GM19324 (cell line): ENCODE data around the gene POU2F1.

Experiments
- ATAC-seq: cut with Tn5 transposase; IDR thresholded peaks from one replicate; pipeline ENCODE4 v1.9.1; 2021; ENCODE audit warnings: mild to moderate bottlenecking, moderate library complexity; ENCODE audit not compliant: unreplicated experiment, low FRiP score

Gene POU2F1

DNA sequence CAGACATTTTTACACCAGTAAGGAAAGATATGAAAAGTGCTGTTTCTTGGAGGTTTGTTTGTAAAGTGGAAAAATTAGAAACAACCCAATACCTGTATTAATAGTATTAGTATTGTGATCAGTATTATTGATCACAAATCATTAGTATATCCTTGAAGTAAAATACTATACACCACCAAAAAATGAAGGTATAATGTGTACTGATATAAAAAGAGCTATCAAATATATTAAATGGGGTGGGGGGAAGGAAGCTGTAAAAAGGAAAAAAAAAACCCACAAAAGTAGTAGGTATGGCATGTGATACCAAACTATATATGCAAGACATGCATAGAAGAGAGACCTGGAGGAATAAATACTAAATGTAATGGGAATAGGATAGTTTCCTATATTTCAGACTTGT is 46.3 kb downstream of the POU2F1 start:
- ATAC-seq, result no peak

DNA sequence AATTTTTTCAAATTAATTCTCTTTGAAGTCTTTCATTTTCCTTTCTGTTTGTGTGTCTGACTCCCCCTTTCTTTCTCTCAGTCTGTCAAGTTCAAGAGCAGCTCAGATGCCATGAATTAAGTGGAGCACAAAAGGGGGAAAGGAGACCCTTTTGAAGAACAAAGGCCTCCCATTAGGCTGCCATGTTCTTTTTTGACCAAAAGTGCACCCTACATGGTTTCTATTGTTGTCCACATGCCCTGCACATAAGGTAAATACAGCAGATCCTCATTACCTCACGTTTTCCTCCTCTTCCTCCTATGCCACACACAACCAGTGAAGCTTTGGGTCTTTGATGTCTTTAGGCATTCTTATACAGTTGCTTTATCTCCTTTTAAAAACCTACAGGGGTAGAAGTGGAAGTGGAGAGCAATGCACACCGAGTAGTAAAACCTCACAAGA is 47.7 kb downstream of the POU2F1 start:
- no peak for ATAC-seq

DNA sequence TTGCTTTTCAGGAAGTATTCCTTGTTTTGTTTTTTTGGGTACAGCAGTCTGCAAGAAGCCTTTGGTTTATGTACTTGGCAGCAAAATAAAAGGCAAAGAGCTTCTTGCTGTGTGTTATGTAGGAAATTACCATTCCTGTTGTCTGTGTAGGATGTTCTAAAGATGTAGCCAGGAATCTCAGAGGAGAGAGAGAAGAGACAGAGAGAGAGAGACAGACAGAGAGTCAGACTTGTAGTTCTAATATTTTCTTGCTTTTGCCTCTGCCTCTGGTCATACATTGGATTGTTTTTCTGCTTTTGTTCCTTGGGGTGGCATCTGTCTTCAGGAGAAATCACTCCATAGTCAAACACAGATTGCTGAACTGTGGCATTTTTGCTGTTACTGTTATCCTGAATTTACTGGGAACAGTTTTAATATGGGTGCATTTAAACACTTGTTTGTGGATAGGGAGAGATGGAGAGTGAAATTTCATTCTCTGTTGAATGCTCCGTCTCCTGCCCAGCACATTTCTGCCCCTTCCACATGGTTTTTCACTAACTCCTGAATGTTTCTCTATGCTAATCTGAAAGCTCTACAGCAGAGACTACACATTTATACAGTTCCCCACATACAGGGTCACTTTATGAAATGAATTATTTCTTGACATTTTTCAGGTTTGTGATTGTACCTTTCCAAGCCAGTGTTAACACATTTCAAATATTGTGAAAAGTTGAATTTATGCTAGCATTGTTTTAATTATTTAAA is 49.8 kb downstream of the POU2F1 start:
- no peak for ATAC-seq

- ATAC-seq, result no peak
These were observed 51.8 kb downstream of the POU2F1 start for GRCh38 chr1:167272369-167272957.

GRCh38 chr1:167273027-167273800 is 52.5 kb downstream of the POU2F1 start:
- ATAC-seq, result no peak

DNA sequence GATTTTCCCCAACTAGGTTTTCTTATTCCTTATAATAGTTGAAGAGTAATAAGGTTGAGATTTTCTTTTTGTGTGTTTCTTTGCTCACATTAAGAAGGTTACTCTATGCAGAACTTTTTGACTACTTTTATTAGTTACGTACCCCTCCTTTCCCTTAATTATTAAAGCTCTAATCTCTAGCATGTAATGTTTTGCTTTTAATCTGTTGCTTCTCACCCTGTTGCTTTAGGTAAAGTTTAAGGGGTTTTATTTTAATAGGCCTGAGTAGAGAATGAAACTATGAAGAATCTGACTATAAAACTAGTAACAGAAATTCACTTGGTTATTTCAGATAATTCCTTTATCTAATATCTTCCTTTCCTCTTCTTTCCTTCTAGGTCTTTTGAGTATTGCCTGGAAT is 53.4 kb downstream of the POU2F1 start:
- ATAC-seq, result no peak

DNA sequence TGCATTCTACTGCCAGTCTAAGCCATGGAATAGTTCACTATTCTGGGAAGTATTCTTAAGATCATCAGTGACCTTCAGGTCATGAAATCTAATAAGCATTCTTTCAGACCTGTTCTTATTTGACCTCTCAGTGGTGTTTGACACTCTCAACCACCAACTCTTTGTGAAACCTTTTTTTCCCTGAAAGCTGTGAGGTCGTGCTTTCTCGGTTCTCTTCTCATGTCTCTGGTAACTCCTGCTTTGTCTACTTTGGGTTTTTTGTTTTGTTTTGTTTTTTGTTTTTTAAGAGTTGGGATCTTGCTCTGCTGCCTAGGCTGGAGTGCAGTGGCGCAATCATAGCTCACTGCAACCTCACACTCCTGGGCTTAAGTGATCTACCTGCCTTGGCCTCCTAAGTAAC is 56.3 kb downstream of the POU2F1 start:
- ATAC-seq, result peak; percentile 92

DNA sequence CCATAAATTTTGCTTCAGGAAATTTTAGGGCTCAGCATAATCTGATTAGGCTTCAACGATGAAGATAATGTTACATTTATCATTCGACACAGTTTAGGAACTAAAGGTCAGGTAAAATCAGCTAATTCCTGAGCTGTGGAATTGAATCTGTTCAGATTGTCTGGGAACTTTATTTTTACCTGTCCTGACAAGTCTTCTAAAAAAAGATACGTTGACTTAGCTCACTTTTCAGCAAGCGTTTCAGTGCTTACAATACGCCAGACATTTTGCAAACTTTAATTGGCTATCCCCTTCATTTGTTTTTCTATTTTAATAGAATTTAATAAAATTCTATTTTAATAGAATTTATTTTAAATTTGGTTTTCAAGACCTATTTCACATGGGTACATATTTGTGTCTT is 57.8 kb downstream of the POU2F1 start:
- ATAC-seq, result no peak

GRCh38 chr1:167280912-167281311 is 60.2 kb downstream of the POU2F1 start:
- ATAC-seq, result no peak

DNA sequence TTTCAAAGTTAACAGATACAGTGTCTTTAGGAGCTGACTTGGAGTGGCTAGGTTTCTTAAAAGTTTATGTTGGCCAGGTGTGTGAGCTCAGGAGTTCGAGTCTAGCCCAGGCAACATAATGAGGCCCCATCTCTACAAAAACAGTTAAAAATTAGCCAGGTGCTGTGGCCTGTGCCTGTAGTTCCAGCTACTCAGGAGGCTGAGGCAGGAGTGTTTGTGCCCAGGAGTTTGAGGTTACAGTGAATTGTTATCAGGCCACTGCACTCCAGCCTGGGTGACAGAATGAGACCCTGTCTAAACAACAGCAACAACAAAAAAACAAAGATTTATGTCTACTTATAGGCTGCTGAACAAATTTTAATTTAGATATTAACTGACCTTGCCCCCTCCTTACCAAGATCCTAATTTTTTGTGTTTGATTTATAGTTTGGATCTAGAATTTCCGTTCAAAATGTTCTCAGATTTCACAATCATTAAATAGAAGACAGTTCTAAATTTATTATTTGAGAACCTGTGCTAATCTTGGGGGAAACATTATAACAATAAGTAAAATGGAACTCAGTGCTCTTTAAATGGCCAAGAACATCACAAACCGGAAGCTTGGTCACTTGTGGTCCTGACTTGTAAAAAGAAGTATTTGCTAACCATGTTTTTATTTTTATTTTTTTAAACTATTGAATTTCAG is 67.8 kb downstream of the POU2F1 start:
- ATAC-seq, result no peak

DNA sequence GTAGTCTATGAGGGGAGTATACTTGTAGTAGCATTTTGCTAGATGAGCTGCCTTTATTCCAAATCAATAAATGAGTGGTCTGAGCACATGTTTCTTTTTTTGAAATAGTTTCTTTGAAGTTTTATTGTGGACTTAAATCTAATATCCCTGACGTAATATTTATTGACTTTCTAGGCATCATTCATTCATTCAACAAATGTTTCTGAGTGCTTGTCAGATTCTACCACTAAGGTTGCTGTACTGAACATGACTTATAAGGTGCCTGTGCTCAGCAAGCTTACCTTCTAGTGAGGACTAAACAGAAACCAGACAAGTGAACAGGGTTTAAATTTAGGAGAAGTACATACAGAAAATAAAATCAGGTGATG is 68.4 kb downstream of the POU2F1 start:
- ATAC-seq, result no peak

DNA sequence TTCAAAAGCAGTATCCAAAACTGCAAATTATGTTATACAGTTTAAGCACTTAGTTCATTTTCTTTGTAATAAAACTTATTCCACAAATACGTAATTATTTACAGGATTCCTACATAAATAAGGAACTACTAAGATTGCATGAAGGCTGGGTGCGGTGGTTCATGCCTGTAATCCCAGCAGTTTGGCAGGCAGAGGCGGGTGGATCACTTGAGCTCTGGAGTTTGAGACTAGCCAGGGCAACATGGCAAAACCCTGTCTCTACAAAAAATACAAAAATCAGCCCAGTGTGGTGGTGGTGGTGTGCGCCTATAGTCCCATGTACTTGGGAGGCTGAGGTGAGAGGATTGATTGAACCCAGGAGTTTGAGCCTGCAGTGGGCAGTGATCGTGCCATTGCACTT is 69.3 kb downstream of the POU2F1 start:
- no peak for ATAC-seq

DNA sequence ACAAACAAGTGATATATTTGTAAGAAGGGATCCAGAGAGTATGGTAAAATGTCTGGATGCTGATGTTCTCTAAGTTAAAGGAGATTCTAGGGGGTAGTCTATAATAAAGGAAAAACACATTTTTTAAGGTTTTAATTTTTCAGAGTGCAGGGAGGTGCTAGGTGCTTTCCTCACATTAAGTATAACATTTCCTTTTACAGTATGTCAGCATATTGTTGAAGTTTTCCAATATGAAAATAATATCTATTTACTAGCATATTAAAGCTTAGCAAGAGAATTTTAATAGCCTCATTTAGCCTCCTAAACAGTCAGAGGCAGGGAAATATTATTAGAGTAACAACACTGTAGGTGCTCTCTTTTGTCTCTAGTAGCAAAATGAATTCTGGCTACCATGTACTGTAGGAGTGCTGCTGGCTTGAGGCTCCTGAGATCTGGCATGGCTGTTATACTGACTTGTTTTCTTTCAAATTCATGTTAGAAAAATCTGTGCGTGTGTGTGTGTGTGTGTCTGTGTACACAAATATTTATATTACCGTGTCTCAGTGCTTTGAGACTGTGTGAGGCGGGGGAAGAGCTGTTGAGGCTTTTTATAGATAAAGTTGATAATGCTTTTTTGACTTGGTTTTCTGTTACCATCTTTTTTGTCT is 71.0 kb downstream of the POU2F1 start:
- ATAC-seq, result no peak

DNA sequence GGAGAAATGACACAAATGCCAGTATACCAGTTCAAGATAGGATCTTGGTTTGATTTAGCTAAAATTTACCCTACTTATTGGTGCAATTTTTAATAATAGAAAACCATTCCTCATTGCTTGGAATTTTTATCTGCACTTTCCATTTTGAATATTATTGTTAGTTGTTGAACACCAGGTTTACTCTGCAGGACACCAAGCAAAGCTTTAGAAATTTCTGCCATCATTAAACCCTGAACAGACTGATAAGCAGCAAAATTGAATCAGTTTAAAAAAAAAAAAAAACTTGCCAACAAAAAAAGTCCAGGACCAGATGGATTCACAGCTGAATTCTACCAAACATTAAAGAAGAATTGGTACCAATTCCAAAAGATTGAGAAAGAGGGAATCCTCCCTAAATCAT is 71.5 kb downstream of the POU2F1 start:
- ATAC-seq, result no peak

DNA sequence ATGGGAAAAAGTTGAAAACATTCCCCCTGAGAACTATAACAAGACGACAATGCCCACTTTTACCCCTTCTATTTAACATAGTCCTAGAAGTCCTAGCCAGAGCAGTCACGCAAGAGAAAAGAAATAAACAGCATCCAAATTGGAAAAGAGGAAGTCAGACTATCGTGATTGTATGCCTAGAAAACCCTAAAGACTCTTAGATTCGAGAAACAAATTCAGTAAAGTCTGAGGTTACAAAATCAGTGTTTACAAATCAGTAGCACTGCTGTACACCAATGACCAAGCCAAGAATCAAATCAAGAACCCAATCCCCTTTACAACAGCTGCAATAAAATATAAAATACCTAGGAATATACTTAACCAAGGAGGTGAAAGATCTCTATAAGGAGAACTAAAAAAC is 72.4 kb downstream of the POU2F1 start:
- ATAC-seq, result no peak

GRCh38 chr1:167294528-167294927 is 73.8 kb downstream of the POU2F1 start:
- no peak for ATAC-seq

- no peak for ATAC-seq
These were observed 76.8 kb downstream of the POU2F1 start for GRCh38 chr1:167297222-167298214.

GRCh38 chr1:167298325-167298724 is 77.6 kb downstream of the POU2F1 start:
- no peak for ATAC-seq

- ATAC-seq, result no peak
These were observed 80.7 kb downstream of the POU2F1 start for GRCh38 chr1:167301355-167301754.
